T-helper 2 cell treated with Interferon-gamma antibody and Interleukin-4, amounts not matched to agents 100 ng/mL and 5 ng/mL, for 36 hours (primary cell): ENCODE measurements around the gene PHRF1. TPM values are rescaled to one million over a fixed set of nuclear protein-coding genes. Genes with fewer than 3 reads are reported as not detected.

Experiments used
- intact Hi-C: fragments of 100-400 bp; cut with micrococcal nuclease; formaldehyde crosslinking; loops from one replicate; pipeline ENCODE4 v1.15.1; 2023
- total RNA-seq: library from RNA; stranded (reverse); gene quantifications from 2 replicates; pipeline ENCODE4 v1.2.3, GENCODE V29; 2022

PHRF1 gene
- total RNA-seq, 1 donor from 2014 or later, result 51.3 TPM

- intact Hi-C loops, result no loop called here
Observed at GRCh38 chr11:557328-558132, 18.7 kb upstream of the PHRF1 start.

DNA sequence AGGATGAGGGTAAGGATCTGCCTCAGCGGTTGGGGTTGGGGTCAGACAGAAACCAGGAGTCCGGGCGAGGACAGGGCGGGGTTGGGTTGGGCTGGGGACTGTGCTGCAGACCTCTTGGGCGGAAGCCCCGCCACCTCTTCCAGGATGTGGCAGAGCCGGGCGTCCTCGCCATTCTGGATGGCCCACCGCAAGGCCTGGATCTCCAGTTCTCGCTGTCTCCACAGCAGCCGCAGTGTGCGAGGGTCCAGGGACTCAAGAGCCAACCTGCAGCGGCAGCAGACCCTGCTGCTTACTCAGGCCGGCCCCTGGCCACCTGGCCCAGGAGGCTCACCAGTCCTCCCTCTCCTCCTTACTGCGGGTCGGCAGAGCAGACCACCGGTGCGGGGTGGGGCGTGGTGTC is 17.8 kb upstream of the PHRF1 start:
- intact Hi-C loops, result no loop called here

DNA sequence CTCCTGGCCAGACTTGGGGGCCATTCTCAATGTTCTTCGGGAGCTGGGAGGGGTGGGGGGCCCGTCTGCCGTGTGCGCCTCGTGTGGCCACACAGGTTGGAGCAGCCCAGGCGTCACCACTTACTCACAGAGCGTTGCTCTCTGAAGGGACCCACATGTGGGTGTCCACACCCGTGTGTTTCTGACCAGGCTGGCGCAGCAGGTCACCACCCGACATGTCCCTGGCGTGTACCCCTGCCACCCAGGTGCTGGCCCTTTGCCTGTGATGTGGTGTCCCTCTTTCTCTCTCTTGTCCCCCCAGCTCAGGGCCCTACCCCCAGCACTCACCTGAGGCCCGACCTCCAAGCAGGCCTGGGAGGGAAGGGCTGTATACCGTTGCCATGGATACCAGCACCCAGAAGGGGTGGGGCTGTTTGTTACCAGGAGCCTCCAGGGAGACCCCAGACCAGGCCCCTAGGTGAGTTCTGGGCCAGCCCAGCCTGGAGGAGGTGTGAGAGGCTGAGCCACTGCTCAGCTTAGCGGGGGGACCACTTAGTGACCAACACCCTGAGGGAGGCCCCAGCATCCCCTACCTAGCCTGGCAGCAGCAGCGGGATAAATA is 17.1 kb upstream of the PHRF1 start:
- intact Hi-C loops, result no loop called here

GRCh38 chr11:559712-560304 is 16.5 kb upstream of the PHRF1 start:
- intact Hi-C loops, result loop anchor here (1.0 to 2.0 kb wide), 6 partner anchors 8 to 167 kb away; partner anchors contain the start of genes DEAF1 and TMEM80

DNA sequence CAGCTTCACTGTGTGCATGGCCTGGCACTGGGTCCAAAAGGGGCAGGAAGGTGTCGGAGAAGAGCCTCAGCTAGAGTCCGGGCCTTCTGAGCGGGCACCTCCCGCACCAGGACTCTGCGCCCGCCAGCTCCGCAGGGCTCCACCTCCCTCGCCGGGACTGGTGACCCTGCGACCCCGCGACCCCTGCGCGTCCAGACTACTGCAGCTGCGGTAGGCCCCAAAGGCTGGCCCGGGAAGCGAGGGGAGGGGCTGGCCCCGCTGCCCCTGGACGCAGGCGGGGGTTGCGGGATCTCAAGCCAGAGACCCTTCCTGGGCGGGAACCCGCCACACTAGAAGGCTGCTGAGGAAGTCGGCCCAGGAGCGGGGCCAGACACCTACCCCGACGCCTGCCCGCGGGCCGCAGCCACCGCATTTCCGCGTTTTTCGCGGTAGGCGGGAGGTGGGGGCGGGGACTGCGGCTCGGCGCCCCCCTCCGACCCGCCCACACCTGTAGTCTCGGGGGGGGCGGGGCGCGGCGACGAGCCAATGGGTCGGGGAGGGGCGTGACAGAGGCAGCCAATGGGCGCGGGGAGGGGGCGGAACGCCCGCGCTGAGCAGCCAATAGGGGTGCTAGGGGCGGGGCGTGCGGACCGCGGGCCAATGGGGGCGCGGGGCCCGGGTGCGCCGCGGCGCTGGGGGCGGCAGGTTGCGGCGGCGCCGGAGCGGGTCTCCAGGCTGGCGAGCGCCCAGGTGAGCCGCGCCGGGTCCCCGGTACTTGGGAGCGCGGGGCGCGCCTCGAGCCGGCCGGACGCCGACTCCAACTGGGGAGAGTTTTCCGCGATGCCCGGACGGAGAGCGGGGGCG is 15.7 kb upstream of the PHRF1 start, which contains the start of the genes LMNTD2 and RASSF7:
TSS of gene LMNTD2 (minus strand) at position 434 of the 843 bp plus-strand sequence. CDS start at position 412, 22 bp downstream.
TSS of gene RASSF7 (plus strand) at position 666 of the 843 bp plus-strand sequence. CDS start 799 bp downstream, outside the sequence.
- intact Hi-C loops, result loop anchor here (1.0 to 2.0 kb wide), 6 partner anchors 8 to 166 kb away; partner anchors contain the start of genes DEAF1 and TMEM80

- intact Hi-C loops, result loop anchor here (2.0 kb wide), 4 partner anchors 13 to 165 kb away; partner anchors contain the start of genes DEAF1 and TMEM80
Observed at GRCh38 chr11:561148-562003, 14.9 kb upstream of the PHRF1 start.

DNA sequence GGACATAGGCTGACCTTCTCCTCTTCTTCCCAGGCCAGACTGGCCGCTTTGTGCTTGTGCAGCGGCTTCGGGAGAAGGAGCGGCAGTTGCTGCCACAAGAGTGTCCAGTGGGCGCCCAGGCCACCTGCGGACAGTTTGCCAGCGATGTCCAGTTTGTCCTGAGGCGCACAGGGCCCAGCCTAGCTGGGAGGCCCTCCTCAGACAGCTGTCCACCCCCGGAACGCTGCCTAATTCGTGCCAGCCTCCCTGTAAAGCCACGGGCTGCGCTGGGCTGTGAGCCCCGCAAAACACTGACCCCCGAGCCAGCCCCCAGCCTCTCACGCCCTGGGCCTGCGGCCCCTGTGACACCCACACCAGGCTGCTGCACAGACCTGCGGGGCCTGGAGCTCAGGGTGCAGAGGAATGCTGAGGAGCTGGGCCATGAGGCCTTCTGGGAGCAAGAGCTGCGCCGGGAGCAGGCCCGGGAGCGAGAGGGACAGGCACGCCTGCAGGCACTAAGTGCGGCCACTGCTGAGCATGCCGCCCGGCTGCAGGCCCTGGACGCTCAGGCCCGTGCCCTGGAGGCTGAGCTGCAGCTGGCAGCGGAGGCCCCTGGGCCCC is 14.1 kb upstream of the PHRF1 start:
- intact Hi-C loops, result no loop called here

DNA sequence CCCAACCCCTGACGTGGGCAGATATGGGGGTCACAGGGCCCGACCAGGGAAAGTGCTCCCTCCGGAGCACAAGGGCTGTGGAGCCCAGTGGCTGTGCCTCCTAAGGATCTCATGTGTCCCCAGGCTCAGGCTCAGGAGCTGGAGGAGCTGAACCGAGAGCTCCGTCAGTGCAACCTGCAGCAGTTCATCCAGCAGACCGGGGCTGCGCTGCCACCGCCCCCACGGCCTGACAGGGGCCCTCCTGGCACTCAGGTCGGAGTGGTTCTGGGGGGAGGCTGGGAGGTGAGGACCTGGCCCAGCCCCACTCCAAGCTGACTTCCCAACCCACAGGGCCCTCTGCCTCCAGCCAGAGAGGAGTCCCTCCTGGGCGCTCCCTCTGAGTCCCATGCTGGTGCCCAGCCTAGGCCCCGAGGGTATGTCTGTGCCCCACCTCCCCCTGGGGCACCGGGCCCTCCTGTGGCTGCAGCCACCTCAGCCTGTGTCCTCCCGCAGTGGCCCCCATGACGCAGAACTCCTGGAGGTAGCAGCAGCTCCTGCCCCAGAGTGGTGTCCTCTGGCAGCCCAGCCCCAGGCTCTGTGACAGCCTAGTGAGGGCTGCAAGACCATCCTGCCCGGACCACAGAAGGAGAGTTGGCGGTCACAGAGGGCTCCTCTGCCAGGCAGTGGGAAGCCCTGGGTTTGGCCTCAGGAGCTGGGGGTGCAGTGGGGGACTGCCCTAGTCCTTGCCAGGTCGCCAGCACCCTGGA is 13.0 kb upstream of the PHRF1 start:
- intact Hi-C loops, result no loop called here

- intact Hi-C loops, result no loop called here
Observed at GRCh38 chr11:563812-564578, 12.3 kb upstream of the PHRF1 start.

DNA sequence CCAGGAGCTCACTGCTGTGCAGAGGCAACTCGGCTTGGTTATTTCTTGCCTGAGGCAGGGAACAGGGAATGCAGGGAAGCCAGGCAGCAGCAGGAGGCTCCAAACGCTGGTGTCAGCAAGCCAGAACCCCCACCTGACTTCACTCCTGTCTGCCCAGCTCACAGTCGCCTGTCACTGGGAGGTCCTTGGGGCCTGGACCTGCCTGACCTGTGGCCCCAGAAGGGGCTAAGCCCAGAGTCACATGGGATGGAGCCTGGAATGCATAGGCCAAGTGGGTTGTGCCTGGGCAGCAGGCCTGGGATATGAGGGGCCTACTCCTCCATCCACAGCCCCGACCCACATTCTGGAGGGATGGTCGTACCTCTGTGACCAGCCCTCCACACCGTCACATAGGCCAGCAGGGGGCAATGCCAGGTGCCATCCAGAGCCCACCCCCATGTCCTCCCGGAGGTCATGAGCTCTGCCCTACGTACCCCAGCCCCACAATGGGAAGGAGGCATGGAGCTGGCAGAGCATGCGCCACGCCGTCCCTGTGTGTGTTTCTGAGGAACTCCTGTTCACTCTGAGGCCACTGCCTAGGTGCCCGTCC is 10.3 kb upstream of the PHRF1 start:
- intact Hi-C loops, result no loop called here

GRCh38 chr11:567011-567628 is 9.2 kb upstream of the PHRF1 start:
- intact Hi-C loops, result no loop called here

- intact Hi-C loops, result loop anchor here (1.0 to 2.0 kb wide), 4 partner anchors 7 to 61 kb away; partner anchors contain the start of genes LMNTD2, LRRC56, RASSF7 and RNH1
Observed at GRCh38 chr11:567629-568292, 8.5 kb upstream of the PHRF1 start.

GRCh38 chr11:568306-569157 is 7.7 kb upstream of the PHRF1 start:
- intact Hi-C loops, result loop anchor here (1.0 to 2.0 kb wide), 4 partner anchors 8 to 62 kb away; partner anchors contain the start of genes LMNTD2, LRRC56, RASSF7 and RNH1

DNA sequence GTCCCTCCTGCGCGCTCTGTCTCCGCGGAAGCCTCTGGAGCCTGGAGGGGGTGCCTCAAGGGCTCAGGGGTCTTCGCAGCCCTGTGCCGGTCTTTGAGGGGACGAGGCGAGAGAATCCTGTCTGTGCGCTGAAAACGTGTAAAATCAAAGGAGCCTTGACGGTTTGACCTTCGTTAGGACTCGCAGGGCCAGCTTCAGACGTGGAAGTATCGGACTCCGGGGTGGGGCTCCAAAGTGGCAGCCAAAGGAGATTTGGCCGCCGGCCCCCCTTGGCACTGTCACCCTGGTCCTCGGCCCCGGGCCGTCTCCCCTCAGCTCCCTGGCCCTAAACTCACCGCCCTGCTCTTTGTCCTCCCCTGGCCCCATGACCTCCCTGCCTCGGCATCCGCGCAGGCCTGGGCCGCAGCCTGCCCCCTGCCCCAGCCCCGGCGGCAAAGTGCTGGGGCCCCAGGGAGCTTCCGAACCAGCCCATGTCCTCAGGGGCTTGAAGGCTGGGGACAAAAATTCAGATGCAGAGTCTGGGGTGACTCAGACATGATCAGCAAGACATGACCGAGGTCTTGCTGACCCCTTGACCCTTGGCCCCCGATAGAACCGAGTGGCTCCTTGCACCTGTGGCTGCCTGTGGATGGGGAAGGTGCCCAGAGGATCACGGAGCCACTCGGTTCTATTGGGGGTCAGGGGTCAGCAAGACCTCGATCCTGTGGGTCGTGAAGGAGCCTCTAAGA is 6.9 kb upstream of the PHRF1 start:
- intact Hi-C loops, result loop anchor here (2.0 kb wide), 2 partner anchors 33 to 63 kb away; partner anchors contain the start of genes LRRC56 and RNH1

DNA sequence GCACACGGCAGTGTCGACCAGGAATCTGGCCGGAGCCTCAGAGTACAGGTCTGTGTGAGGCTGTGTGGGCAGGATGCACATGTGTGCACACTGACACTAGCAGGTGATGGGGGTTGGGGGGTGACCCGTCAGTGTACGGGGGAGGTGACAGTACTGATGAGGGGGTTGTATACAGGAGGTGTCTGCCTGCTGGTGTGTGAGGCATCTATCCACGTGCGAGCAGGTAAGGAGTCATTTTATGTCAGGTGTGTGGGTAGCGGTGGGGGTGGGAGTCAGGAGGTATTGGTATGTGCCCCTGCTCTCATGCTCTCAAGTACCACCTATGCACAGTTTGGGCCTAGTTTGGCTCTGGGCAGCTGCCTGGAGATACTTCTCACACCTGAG is 4.5 kb upstream of the PHRF1 start:
- intact Hi-C loops, result no loop called here
